K562 (cell line): ENCODE data around the gene RHOBTB3. TPM values are rescaled to one million over a fixed set of nuclear protein-coding genes. Genes with fewer than 3 reads are reported as not detected.
A peak's percentile ranks its signal among the peaks of the same experiment; 100 is the strongest.

Source experiments
- ARID4B ChIP-seq: sonication (generic); formaldehyde crosslinking; IDR thresholded peaks from 2 replicates; pipeline ENCODE4 v1.8.0; 2022; ENCODE audit warnings: mild to moderate bottlenecking, missing genetic modification reagents
- ATF1 ChIP-seq, 2 experiments: fragments of 450-650 bp in 1 of 2; IDR thresholded peaks; 2 replicates each; pipeline ENCODE4 v1.6.1; 2016; ENCODE audit warnings: missing compliant biosample characterization in 1 of 2, missing genetic modification characterization in 1 of 2
- ATF4 ChIP-seq: fragments of 450-650 bp; formaldehyde crosslinking; IDR thresholded peaks from 2 replicates; pipeline ENCODE4 v1.4.0; 2022; ENCODE audit warnings: mild to moderate bottlenecking, moderate library complexity
- DMBX1 ChIP-seq: fragments of 250-450 bp; sonication (Bioruptor Pico); IDR thresholded peaks from 2 replicates; pipeline ENCODE4 v1.8.0; 2022; ENCODE audit warnings: inconsistent platforms, mild to moderate bottlenecking, moderate library complexity, borderline replicate concordance
- IFI16 ChIP-seq: fragments of 250-450 bp; sonication (Bioruptor Pico); IDR thresholded peaks from 2 replicates; pipeline ENCODE4 v2.1.2; 2022; ENCODE audit warnings: mild to moderate bottlenecking, inconsistent platforms
- KHSRP ChIP-seq: fragments of 450-650 bp; IDR thresholded peaks from 2 replicates; pipeline ENCODE4 v1.6.1; 2017
- LCOR ChIP-seq: sonication (generic); formaldehyde crosslinking; IDR thresholded peaks from 2 replicates; pipeline ENCODE4 v1.8.0; 2022; ENCODE audit warnings: mild to moderate bottlenecking, missing genetic modification reagents
- MCM7 ChIP-seq, 2 experiments: fragments of 450-650 bp; IDR thresholded peaks; 2 replicates each; pipeline ENCODE4 v1.6.1; 2016 to 2018
- SMAD4 ChIP-seq: fragments of 250-450 bp; sonication (Bioruptor Pico); conservative IDR thresholded peaks from 2 replicates; pipeline ENCODE4 v1.8.0; 2021; ENCODE audit warnings: inconsistent platforms, mild to moderate bottlenecking, moderate library complexity
- ZFPM2 ChIP-seq: fragments of 250-450 bp; sonication (Bioruptor Pico); IDR thresholded peaks from 2 replicates; pipeline ENCODE4 v1.5.1; 2022; ENCODE audit warnings: mild to moderate bottlenecking
- ZNF184 ChIP-seq: sonication (generic); formaldehyde crosslinking; IDR thresholded peaks from 2 replicates; pipeline ENCODE4 v1.5.0; 2020; ENCODE audit warnings: missing genetic modification reagents
- ZNF212 ChIP-seq: fragments of 450-650 bp; formaldehyde crosslinking; IDR thresholded peaks from 2 replicates; pipeline ENCODE4 v1.4.0; 2020; ENCODE audit warnings: mild to moderate bottlenecking
- ZNF253 ChIP-seq: fragments of 250-450 bp; sonication (Bioruptor Pico); conservative IDR thresholded peaks from 2 replicates; pipeline ENCODE4 v1.6.1; 2021; ENCODE audit warnings: mild to moderate bottlenecking
- ZNF785 ChIP-seq: fragments of 250-450 bp; sonication (Bioruptor Pico); IDR thresholded peaks from 2 replicates; pipeline ENCODE4 v1.4.0; 2020; ENCODE audit warnings: mild to moderate bottlenecking
- polyA plus RNA-seq, 8 experiments: library from polyadenylated mRNA; depleted of rRNA in 4 of 8; stranded (reverse) in 5 of 8; unstranded in 3 of 8; fragments of >200 nt; fragmentation: Nextera tagmentation in 2 of 8; fragmentation: Illumina TruSeq in 1 of 8; extraction: Ambion mirVana in 2 of 8; extraction: Trizol in 1 of 8; gene quantifications; 2 replicates each; pipeline versions ENCODE4 v1.2.1 to v1.2.3, GENCODE V29; 2011 to 2014; ENCODE audit warnings: inconsistent platforms in 1 of 8, missing spikeins in 1 of 8
- total RNA-seq, 7 experiments: library from RNA; depleted of rRNA in 6 of 7; stranded (reverse); fragments of >200 nt in 6 of 7; fragmentation: Illumina TruSeq in 2 of 7; extraction: Trizol in 2 of 7; gene quantifications; 2 replicates each; pipeline versions ENCODE4 v1.2.1 to v1.2.3, GENCODE V29; 2011 to 2021; ENCODE audit warnings: low replicate concordance in 1 of 7
- TF ChIP-seq, protein P1 (sequence below): fragments of 250-450 bp; sonication (Bioruptor Pico); IDR thresholded peaks from 2 replicates; pipeline ENCODE4 v1.4.0; 2020; ENCODE audit warnings: mild to moderate bottlenecking
- TF ChIP-seq, protein P2 (sequence below): sonication (generic); formaldehyde crosslinking; IDR thresholded peaks from 2 replicates; pipeline ENCODE4 v1.8.0; 2023; ENCODE audit warnings: mild to moderate bottlenecking, missing genetic modification reagents
- TF ChIP-seq, protein P3 (sequence below): sonication (generic); formaldehyde crosslinking; IDR thresholded peaks from 2 replicates; pipeline ENCODE4 v1.8.0; 2023; ENCODE audit warnings: mild to moderate bottlenecking, missing genetic modification reagents

RHOBTB3 gene
- total and polyA plus RNA-seq, 9 of the 15 experiments (the other 6 are each of a cell fraction or from before 2014, with no cell fraction given): 39.7 to 143 (median 115) TPM

DNA sequence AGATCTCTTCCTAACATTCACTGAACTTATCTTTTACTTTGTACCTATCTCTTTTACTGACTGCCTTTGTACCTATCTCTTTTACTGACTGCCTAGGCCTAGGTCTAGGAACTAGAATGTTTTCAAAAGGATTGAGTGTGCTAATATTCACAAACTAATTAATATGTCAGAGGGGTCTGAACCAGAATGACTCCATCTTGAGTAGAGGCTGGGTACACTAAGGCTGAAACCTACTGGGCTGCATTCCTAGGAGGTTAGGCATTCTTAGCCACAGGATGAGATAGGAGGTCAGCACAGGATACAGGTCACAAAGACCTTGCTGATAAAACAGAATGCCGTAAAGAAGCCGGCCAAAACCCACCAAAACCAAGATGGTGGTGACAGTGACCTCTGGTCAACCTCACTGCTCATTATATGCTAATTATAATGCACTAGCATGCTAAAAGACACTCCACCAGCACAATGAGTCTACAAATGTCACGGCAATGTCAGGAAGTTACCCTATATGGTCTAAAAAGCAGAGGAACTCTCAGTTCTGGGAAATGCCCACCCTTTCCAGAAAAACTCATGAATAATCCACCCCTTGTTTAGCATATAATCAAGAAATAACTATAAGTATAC is 2.5 kb upstream of the RHOBTB3 start (continued):
- TF ChIP-seq ATF4 (CRISPR knock-in tag): peak; percentile 98
- TF ChIP-seq, protein P1, sequence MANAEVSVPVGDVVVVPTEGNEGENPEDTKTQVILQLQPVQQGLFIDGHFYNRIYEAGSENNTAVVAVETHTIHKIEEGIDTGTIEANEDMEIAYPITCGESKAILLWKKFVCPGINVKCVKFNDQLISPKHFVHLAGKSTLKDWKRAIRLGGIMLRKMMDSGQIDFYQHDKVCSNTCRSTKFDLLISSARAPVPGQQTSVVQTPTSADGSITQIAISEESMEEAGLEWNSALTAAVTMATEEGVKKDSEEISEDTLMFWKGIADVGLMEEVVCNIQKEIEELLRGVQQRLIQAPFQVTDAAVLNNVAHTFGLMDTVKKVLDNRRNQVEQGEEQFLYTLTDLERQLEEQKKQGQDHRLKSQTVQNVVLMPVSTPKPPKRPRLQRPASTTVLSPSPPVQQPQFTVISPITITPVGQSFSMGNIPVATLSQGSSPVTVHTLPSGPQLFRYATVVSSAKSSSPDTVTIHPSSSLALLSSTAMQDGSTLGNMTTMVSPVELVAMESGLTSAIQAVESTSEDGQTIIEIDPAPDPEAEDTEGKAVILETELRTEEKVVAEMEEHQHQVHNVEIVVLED: peak; percentile 89
- peak; percentile 100 for TF ChIP-seq SMAD4 (CRISPR knock-in tag)
- no peak for TF ChIP-seq KHSRP
- TF ChIP-seq, protein P2, sequence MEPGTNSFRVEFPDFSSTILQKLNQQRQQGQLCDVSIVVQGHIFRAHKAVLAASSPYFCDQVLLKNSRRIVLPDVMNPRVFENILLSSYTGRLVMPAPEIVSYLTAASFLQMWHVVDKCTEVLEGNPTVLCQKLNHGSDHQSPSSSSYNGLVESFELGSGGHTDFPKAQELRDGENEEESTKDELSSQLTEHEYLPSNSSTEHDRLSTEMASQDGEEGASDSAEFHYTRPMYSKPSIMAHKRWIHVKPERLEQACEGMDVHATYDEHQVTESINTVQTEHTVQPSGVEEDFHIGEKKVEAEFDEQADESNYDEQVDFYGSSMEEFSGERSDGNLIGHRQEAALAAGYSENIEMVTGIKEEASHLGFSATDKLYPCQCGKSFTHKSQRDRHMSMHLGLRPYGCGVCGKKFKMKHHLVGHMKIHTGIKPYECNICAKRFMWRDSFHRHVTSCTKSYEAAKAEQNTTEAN: no peak
- TF ChIP-seq ZNF253: peak; percentile 96
- peak; percentile 99 for TF ChIP-seq IFI16 (CRISPR knock-in tag)
- TF ChIP-seq, protein P3, sequence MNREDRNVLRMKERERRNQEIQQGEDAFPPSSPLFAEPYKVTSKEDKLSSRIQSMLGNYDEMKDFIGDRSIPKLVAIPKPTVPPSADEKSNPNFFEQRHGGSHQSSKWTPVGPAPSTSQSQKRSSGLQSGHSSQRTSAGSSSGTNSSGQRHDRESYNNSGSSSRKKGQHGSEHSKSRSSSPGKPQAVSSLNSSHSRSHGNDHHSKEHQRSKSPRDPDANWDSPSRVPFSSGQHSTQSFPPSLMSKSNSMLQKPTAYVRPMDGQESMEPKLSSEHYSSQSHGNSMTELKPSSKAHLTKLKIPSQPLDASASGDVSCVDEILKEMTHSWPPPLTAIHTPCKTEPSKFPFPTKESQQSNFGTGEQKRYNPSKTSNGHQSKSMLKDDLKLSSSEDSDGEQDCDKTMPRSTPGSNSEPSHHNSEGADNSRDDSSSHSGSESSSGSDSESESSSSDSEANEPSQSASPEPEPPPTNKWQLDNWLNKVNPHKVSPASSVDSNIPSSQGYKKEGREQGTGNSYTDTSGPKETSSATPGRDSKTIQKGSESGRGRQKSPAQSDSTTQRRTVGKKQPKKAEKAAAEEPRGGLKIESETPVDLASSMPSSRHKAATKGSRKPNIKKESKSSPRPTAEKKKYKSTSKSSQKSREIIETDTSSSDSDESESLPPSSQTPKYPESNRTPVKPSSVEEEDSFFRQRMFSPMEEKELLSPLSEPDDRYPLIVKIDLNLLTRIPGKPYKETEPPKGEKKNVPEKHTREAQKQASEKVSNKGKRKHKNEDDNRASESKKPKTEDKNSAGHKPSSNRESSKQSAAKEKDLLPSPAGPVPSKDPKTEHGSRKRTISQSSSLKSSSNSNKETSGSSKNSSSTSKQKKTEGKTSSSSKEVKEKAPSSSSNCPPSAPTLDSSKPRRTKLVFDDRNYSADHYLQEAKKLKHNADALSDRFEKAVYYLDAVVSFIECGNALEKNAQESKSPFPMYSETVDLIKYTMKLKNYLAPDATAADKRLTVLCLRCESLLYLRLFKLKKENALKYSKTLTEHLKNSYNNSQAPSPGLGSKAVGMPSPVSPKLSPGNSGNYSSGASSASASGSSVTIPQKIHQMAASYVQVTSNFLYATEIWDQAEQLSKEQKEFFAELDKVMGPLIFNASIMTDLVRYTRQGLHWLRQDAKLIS (CRISPR knock-in tag): no peak
- peak; percentile 99 for TF ChIP-seq ZFPM2
- peak; percentile 95 for TF ChIP-seq ZNF785 (CRISPR knock-in tag)
- TF ChIP-seq ZNF184 (CRISPR knock-in tag): no peak
- peak; percentile 98 for TF ChIP-seq ZNF212 (CRISPR knock-in tag)
- TF ChIP-seq MCM7 (IDR thresholded peaks at IDR 0.05): no peak
- peak; percentile 67; the same call in 1 of the 2 replicates for TF ChIP-seq LCOR (CRISPR knock-in tag)
- peak; percentile 100 for TF ChIP-seq DMBX1 (CRISPR knock-in tag)
- TF ChIP-seq ATF1 (CRISPR knock-in tag; IDR thresholded peaks at IDR 0.05): no peak
- TF ChIP-seq ATF1 (tag; IDR thresholded peaks at IDR 0.05): peak; percentile 94
- TF ChIP-seq ARID4B (CRISPR knock-in tag): no peak
